HG03175 (cell line): Measurements from ENCODE around the gene OFD1.

Experiments
- ATAC-seq: cut with Tn5 transposase; IDR thresholded peaks from one replicate; pipeline ENCODE4 v1.9.1; 2021; ENCODE audit warnings: mild to moderate bottlenecking, moderate library complexity; ENCODE audit not compliant: unreplicated experiment

The OFD1 gene, protein sequence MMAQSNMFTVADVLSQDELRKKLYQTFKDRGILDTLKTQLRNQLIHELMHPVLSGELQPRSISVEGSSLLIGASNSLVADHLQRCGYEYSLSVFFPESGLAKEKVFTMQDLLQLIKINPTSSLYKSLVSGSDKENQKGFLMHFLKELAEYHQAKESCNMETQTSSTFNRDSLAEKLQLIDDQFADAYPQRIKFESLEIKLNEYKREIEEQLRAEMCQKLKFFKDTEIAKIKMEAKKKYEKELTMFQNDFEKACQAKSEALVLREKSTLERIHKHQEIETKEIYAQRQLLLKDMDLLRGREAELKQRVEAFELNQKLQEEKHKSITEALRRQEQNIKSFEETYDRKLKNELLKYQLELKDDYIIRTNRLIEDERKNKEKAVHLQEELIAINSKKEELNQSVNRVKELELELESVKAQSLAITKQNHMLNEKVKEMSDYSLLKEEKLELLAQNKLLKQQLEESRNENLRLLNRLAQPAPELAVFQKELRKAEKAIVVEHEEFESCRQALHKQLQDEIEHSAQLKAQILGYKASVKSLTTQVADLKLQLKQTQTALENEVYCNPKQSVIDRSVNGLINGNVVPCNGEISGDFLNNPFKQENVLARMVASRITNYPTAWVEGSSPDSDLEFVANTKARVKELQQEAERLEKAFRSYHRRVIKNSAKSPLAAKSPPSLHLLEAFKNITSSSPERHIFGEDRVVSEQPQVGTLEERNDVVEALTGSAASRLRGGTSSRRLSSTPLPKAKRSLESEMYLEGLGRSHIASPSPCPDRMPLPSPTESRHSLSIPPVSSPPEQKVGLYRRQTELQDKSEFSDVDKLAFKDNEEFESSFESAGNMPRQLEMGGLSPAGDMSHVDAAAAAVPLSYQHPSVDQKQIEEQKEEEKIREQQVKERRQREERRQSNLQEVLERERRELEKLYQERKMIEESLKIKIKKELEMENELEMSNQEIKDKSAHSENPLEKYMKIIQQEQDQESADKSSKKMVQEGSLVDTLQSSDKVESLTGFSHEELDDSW

DNA sequence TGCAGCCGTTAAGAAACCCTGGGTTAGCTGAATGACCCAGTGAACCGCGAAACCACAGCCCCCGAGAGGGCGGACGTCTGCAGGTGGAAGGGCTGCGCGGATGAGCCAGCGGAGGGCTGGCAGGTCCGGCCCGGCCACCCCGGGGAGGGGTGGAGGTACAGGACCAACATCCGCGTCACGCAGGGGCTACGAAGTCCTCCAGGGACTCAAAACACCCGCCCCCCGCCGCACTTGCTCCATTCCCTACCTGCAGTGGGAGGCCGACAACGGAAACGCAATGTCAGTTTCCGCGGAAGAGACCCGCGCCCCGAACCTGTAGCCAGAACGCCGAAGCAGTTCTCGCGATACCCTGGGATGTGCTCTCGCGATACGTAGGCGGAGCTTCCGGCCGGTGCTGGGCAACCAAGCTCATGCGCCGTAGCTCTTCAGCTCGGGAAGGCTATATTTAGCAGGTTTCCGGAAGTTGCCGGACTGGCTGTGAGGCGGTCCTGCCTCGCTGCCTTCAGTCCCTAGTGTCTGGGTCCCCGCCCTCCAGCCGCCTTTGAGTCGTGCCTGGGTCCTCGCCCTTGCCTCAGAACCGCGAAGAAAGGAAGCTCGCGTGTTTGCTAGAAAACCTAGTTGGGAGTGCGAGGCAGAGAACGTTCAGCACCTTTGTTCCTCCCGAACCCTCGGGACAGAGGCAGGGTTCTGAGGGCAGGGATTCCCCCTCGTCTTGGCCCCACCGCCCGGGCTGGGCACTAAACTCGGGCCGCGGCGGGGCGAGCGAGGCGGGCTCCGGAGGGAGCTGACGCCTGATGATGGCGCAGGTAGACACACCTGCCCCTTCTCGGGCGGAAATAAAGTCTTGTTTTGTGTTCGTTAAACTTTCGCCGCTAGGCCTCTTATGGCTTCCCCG, at the start of gene OFD1, which contains the start of gene TRAPPC2:
Gene OFD1 (plus strand): TSS at position 471 of the 895 bp plus-strand sequence. CDS start 324 bp downstream, at position 795.
Gene TRAPPC2 (minus strand): TSS at position 343 of the 895 bp plus-strand sequence. CDS start 14,657 bp downstream, outside the sequence.
- peak; percentile 89 for ATAC-seq

- ATAC-seq = no peak
These were observed 49.3 kb upstream of the OFD1 start for GRCh38 chrX:13685126-13685763.

GRCh38 chrX:13687203-13687602, 47.3 kb upstream of the OFD1 start:
- no peak for ATAC-seq

DNA sequence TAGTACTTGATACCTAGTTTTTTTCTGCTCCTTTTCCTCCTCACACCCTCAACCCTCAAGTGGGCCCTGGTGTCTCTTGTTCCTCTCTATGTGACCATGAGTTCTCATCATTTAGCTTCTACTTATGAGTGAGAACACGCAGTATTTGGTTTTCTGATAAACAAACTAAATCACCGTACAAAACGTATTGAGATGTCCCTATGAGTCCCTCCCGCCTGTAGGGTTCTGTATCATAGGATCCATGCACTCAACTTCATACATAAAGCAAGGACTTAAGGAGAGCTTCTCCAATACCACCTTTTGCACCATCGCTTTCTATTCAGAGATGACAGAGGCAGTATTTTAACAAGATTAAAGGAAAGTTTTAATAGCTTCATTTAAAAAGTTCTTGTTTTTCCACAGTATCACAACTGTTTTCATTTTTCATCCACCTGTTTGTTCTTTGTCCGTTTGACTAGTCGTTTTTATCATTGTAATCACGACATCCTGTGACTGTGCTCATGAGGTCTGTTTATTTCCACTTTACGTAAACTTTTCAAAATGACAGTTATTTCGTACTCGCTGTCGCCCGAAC, 46.1 kb upstream of the OFD1 start:
- ATAC-seq = no peak

DNA sequence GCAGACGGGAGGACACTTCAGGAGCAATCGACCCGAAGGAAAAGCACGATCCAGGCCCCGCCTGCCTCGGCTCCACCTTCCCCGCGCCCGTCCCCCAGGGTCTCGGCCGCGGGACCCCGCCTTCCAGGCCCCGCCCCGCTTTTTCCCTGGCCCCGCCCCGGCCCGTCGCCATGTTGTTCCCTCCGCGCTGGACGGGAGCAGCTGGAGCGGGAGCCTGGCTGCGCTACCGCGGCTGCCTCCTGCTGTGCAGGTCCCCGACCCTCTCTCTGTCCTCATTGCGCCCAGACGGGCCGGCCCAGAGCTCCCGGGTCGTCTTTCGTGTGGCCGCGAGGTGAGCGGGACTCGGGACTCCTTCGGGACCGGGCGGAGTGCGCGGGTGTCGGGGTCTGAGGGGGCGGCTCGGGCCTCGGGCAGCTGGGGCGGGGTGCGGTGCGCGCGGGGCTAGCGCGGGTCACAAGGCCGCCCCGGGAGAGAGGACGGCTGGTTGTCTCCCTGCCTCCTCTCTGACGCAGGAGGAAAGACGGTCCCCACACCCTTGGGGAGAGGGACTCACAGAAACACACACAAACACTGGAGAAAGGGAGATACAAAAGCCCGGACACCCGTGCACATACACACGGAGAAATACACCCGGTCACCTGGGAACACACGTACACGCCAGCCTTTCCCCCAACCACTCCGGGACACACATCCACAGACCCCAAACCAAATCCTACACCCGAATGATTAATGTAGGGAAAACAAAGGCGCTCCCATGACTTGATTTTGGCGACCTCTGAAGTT, 45.4 kb upstream of the OFD1 start, which contains the start of gene RAB9A:
Gene RAB9A (plus strand): TSS at position 171 of the 783 bp plus-strand sequence. CDS start 19,619 bp downstream, outside the sequence.
- peak; percentile 64 for ATAC-seq

- no peak for ATAC-seq
These were observed 44.8 kb upstream of the OFD1 start for GRCh38 chrX:13689741-13690211.

- ATAC-seq = no peak
These were observed 43.7 kb upstream of the OFD1 start for GRCh38 chrX:13690836-13691235.

DNA sequence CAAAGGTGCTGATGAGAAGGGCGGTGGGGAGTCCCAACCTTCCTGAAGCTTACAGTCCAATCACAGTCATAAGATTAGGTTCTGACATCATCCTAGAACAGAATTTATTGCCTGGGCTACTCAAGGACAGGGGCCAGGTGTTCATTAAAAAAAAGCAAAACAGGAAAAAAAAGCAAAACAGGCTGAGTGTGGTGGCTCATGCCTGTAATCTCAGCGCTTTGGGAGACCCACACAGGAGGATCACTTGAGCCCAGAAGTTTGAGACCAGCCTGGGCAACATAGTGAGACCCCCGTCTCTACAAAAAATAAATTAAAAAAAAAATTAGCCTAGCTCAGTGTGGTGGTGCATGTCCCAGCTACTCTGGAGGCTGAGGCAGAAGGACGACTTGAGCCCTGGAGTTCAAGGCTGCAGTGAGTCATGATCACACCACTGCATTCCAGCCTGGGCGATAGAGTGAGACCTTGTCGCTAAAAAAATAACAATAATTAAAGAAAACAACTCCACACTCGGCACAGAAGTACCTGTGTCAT, 42.6 kb upstream of the OFD1 start:
- ATAC-seq = no peak

- no peak for ATAC-seq
These were observed 41.7 kb upstream of the OFD1 start for GRCh38 chrX:13692771-13693231.

DNA sequence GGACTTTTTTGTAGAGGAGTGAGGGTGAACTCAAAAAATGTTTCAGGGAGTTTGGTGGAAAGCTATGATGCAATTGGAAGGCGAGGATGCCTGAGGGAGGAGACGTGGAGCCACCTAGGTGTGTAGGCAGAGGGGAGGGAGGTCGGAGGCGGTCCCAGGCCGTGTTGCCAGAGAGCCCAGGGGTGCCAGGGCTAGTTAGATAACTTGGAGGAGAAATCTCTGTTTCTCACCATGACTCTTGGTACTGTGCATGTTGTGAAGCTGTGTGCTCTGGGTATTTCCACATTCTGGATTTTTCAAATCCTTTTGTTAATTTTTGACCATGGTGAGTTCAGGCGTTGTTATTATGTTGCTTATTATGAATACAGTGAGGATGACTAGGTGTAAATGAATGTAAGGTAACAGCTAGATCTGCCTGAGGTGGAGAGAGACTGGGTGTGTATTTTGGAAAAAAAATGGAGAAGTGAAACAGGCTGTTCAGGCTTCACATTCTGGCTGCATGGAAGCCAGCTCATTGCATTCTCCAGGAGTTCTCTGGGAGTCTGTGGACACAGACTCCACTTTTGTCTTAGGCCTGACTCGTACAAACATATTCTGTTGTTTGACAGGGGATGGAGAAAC, 41.1 kb upstream of the OFD1 start:
- ATAC-seq = no peak

GRCh38 chrX:13694359-13694758, 40.2 kb upstream of the OFD1 start:
- no peak for ATAC-seq

- no peak for ATAC-seq
These were observed 39.6 kb upstream of the OFD1 start for GRCh38 chrX:13694983-13695382.

GRCh38 chrX:13695601-13696115, 38.9 kb upstream of the OFD1 start:
- ATAC-seq = no peak

GRCh38 chrX:13697455-13697854, 37.1 kb upstream of the OFD1 start:
- peak; percentile 65 for ATAC-seq

GRCh38 chrX:13697976-13698375, 36.6 kb upstream of the OFD1 start:
- ATAC-seq = peak; percentile 13

GRCh38 chrX:13698432-13698831, 36.1 kb upstream of the OFD1 start:
- no peak for ATAC-seq

GRCh38 chrX:13699183-13699826, 35.2 kb upstream of the OFD1 start:
- peak; percentile 58 for ATAC-seq
